GM12864 (cell line): ENCODE data around the gene VAMP5.
"Not testable (repeated sequence)": the region's sequence is repeated elsewhere in the genome, so short reads cannot be mapped to it uniquely, and the experiment has no call there.

ENCODE experiments used
- DNase-seq: peaks from one replicate; pipeline ENCODE4 v3.0.0-alpha.2; 2011; ENCODE audit warnings: low read depth
- H3K4me3 ChIP-seq: 2 replicates; pipeline ENCODE4 v1.5.1; 2011; ENCODE audit warnings: mild to moderate bottlenecking, low read depth, low read length, control low read depth
- TF ChIP-seq, protein P1 (sequence below): IDR thresholded peaks from 2 replicates; pipeline ENCODE4 v1.5.1; 2011; ENCODE audit warnings: low read depth, mild to moderate bottlenecking, moderate library complexity, low read length, control low read depth, inconsistent platforms; ENCODE audit errors: missing control alignments

VAMP5 gene

DNA sequence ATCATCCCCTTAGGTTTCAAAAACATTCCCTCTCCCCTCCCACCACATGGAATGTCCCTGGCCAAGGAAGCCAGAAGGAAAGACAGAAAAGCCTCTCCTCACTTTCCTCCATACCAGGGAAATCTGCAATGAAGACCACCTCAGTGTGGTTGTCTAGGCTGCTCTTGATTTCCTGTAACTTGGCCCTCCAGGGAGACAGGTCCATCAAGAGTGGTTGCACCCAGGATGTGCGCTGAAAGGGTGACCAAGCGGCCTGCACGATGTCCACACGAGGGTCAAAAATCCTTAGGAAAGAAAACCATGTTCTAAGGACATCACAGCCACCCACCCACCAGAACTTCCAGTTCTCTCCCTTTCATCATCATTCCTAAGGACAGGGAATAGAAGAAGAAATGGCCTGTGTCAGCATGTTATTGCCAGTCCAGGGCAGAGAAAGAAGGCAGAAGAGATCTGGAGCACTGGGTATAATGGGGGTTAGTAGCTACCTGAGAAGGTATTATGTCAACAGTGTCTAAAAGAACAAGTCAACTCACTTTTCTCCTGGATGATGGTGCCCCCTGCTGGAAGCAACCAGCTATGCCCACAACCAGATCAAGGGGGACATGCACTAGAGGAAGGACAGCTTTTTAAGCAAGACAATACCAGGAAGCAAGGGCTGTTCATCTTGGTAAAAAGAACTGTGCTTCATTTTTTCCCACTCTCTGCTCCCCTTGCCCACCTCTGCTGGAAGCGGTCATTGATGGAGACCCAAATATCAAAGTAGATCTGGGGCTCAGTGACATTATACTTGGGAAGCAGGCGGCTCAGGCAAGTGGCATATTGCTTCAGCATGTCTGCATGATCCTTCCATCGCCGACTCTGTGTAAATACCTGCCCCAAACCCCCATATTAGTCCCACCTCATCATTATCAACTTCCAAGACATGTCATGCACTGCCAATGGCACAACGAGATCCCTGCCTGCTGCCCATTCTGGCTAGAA, 32.2 kb upstream of the VAMP5 start:
- no peak overlapping the region for H3K4me3 ChIP-seq
- DNase-seq, result no peak
- TF ChIP-seq, protein P1, sequence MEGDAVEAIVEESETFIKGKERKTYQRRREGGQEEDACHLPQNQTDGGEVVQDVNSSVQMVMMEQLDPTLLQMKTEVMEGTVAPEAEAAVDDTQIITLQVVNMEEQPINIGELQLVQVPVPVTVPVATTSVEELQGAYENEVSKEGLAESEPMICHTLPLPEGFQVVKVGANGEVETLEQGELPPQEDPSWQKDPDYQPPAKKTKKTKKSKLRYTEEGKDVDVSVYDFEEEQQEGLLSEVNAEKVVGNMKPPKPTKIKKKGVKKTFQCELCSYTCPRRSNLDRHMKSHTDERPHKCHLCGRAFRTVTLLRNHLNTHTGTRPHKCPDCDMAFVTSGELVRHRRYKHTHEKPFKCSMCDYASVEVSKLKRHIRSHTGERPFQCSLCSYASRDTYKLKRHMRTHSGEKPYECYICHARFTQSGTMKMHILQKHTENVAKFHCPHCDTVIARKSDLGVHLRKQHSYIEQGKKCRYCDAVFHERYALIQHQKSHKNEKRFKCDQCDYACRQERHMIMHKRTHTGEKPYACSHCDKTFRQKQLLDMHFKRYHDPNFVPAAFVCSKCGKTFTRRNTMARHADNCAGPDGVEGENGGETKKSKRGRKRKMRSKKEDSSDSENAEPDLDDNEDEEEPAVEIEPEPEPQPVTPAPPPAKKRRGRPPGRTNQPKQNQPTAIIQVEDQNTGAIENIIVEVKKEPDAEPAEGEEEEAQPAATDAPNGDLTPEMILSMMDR, result peak; percentile 89

DNA sequence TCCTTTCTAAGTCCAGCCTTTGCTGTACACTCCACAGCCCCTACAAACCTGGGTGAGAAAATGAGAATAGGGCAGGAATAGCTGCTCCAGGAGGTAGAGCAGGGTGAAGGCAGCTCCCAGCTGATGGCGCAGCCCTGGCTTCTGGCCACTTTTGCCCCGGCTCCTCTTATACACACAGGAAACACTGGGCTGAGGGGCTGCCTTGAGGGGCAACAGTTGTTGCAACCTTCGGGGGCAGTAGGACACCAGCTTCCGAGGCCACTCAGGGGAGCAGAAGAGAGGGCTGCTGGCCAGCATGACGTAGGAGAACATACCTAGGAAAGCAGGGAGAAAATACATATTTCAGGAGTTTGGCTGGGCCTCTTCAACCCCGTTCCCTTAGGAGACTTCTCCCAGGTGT, 31.0 kb upstream of the VAMP5 start:
- H3K4me3 ChIP-seq, result no peak overlapping the region
- TF ChIP-seq, protein P1, result no peak
- DNase-seq, result no peak

DNA sequence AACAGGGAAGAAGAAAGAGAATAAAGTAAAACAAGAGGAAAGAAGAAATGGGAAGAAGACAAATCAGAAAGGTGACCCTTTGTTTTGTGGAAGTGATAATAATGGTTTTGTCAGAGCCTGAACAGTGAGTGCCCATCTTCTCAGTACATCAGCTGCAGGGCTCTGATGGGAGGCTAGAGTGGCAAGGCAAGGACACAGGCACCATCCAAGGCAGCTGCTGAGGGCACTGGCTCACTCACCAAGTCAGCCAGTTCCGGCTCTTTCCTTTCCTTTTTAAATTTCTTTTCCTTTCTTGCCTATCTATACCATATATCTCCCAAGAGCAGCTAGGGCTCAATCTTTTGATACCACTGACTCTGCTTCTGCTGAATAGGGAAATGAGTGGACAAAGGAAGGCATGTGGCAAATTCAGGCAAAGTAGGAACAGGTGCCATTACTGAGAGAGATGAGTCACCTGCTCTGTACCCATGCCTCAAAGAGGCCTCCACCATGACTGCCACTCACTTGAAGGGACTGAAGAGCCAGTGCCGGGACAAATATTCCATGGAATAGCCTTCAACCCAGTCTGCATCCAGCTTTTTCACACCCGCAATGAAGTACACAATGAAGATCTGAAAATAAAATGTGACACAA, 29.1 kb upstream of the VAMP5 start:
- no peak for DNase-seq
- TF ChIP-seq, protein P1, result no peak
- no peak overlapping the region for H3K4me3 ChIP-seq

DNA sequence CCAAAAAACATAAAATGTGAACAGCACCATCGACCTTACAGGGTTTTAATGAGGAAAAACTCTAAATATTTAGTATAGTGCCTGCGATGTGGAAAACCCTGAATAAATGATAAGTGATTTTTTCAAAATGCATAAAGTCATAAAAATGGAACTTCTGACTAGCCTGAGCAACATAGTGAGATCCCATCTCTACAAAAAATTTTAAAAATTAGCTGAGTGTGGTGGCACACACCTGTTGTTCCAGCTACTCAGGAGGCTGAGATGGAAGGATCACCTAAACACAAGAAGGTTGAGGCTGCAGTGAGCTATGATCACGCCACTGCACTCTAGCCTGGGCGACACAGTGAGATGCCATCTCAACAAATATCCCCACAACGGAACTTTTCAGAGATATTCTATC, 27.1 kb upstream of the VAMP5 start:
- DNase-seq, result no peak
- H3K4me3 ChIP-seq, result no peak overlapping the region
- TF ChIP-seq, protein P1, result no peak

DNA sequence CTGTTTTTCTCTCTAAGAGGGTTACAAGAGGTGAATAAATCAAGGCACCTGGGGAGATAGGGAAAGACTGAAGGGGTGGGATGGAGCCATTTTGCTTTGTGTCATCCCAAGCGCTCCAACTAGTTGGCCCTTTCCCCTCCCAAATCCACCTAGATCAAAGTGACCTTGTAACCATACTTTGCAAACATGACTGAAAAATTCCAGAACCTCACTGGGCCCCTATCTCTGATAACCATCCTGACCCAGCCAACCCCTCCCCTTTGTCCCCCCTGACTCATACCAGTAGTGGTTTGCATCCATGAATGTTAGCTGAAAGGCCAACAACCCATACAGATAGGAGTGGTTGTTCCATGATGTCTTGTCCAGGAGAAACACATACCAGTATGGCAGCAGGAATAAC, 26.1 kb upstream of the VAMP5 start:
- DNase-seq, result no peak
- TF ChIP-seq, protein P1, result no peak
- H3K4me3 ChIP-seq, result no peak overlapping the region

DNA sequence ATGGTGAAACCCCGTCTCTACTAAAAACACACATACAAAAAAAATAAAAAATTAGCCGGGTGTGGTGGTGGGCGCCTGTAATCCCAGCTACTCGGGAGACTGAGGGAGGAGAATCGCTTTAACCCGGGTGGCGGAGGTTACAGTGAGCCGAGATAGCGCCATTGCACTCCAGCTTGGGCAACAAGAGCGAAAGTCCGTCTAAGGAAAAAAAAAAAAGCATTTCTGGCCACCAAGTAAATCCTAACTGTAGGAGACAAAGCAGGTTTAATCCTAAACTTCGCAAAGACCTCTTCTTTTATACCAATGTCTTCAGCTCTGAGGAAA, 23.9 kb upstream of the VAMP5 start:
- not testable (repeated sequence) for DNase-seq
- H3K4me3 ChIP-seq, result peak overlapping the region; percentile 64

DNA sequence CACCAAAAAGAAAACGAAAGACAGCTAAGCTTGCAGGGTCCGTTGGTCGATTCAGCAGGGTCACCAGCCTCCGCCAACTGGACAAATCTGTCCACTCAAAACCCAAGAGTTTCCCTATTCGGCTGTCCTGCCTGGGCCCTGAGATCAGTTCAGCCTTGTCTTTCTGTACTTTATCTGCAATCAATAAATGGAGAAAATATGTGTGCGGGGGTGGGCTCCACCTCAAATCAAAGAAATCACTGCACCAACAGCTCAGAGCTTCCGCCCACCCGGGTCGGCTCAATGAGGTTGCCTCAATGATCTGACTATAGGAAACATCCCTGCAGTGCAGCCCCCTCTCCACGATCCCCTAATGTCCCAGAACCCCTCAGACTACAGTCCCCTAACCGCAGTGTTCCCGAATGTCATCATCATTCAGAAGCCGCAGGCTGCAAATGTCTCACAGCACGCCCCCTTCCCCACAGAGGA, 23.4 kb upstream of the VAMP5 start:
- H3K4me3 ChIP-seq, result peak overlapping the region; percentile 64
- TF ChIP-seq, protein P1, result no peak
- DNase-seq, result no peak
